Measurements from ENCODE around the gene TOM1.

The TOM1 gene

GRCh38 chr22:35324067-35324466, 24.4 kb downstream of the TOM1 start:
- no peak for DNase-seq (ENCODE audit: low read depth)

- DNase-seq (ENCODE audit: low read depth): no peak
Observed at GRCh38 chr22:35324762-35325161, 25.1 kb downstream of the TOM1 start.

GRCh38 chr22:35325209-35325608, 25.5 kb downstream of the TOM1 start:
- DNase-seq (ENCODE audit: low read depth): no peak

GRCh38 chr22:35326854-35327562, 27.3 kb downstream of the TOM1 start:
- DNase-seq (ENCODE audit: low read depth): no peak

GRCh38 chr22:35327690-35328471, 28.2 kb downstream of the TOM1 start:
- DNase-seq (ENCODE audit: low read depth): no peak

GRCh38 chr22:35328472-35328885, 28.8 kb downstream of the TOM1 start:
- no peak for DNase-seq (ENCODE audit: low read depth)

GRCh38 chr22:35329114-35329847, 29.6 kb downstream of the TOM1 start:
- DNase-seq (ENCODE audit: low read depth): no peak

GRCh38 chr22:35330258-35330861, 30.7 kb downstream of the TOM1 start:
- DNase-seq (ENCODE audit: low read depth): peak; percentile 85

GRCh38 chr22:35332278-35332677, 32.6 kb downstream of the TOM1 start:
- no peak for DNase-seq (ENCODE audit: low read depth)

- DNase-seq (ENCODE audit: low read depth): no peak
Observed at GRCh38 chr22:35333220-35333619, 33.5 kb downstream of the TOM1 start.

- no peak for DNase-seq (ENCODE audit: low read depth)
Observed at GRCh38 chr22:35334004-35334403, 34.3 kb downstream of the TOM1 start.

- no peak for DNase-seq (ENCODE audit: low read depth)
Observed at GRCh38 chr22:35335468-35335867, 35.8 kb downstream of the TOM1 start.

- peak; percentile 31 for DNase-seq (ENCODE audit: low read depth)
Observed at GRCh38 chr22:35335936-35336781, 36.5 kb downstream of the TOM1 start.

GRCh38 chr22:35337932-35338331, 38.2 kb downstream of the TOM1 start:
- DNase-seq (ENCODE audit: low read depth): no peak

- DNase-seq (ENCODE audit: low read depth): no peak
Observed at GRCh38 chr22:35341090-35341874, 41.6 kb downstream of the TOM1 start.

- no peak for DNase-seq (ENCODE audit: low read depth)
Observed at GRCh38 chr22:35342390-35342789, 42.7 kb downstream of the TOM1 start.

GRCh38 chr22:35343664-35344550, 44.2 kb downstream of the TOM1 start:
- DNase-seq (ENCODE audit: low read depth): no peak

- no peak for DNase-seq (ENCODE audit: low read depth)
Observed at GRCh38 chr22:35344956-35345690, 45.4 kb downstream of the TOM1 start.
